HG02981 (cell line): ENCODE results near the gene REEP3.
"Not testable (repeated sequence)": the region's sequence is repeated elsewhere in the genome, so short reads cannot be mapped to it uniquely, and the experiment has no call there.

Experiments
- ATAC-seq: cut with Tn5 transposase; IDR thresholded peaks from one replicate; pipeline ENCODE4 v1.9.1; 2021; ENCODE audit warnings: mild to moderate bottlenecking, moderate library complexity; ENCODE audit not compliant: unreplicated experiment

Gene REEP3

GRCh38 chr10:63520500-63521415, at the start of gene REEP3:
REEP3 (plus strand) TSS chr10:63521401; CDS start chr10:63521546, 145 bp downstream.
- peak; percentile 70 for ATAC-seq

GRCh38 chr10:63474488-63474887, 46.7 kb upstream of the REEP3 start:
- no peak for ATAC-seq

GRCh38 chr10:63477927-63478326, 43.3 kb upstream of the REEP3 start:
- ATAC-seq, result no peak

GRCh38 chr10:63478564-63478963, 42.6 kb upstream of the REEP3 start:
- ATAC-seq, result no peak

GRCh38 chr10:63480237-63480636, 41.0 kb upstream of the REEP3 start:
- no peak for ATAC-seq

GRCh38 chr10:63481815-63482421, 39.3 kb upstream of the REEP3 start:
- ATAC-seq, result no peak

- ATAC-seq, result no peak
Measured at GRCh38 chr10:63483983-63484382, 37.2 kb upstream of the REEP3 start.

- no peak for ATAC-seq
Measured at GRCh38 chr10:63487990-63488389, 33.2 kb upstream of the REEP3 start.

GRCh38 chr10:63489838-63490237, 31.4 kb upstream of the REEP3 start:
- ATAC-seq, result no peak

GRCh38 chr10:63491588-63492316, 29.4 kb upstream of the REEP3 start:
- no peak for ATAC-seq

GRCh38 chr10:63492317-63492690, 28.9 kb upstream of the REEP3 start:
- ATAC-seq, result not testable (repeated sequence)

GRCh38 chr10:63493004-63493403, 28.2 kb upstream of the REEP3 start:
- no peak for ATAC-seq

- no peak for ATAC-seq
Measured at GRCh38 chr10:63494951-63495350, 26.2 kb upstream of the REEP3 start.

GRCh38 chr10:63496561-63496960, 24.6 kb upstream of the REEP3 start:
- no peak for ATAC-seq

GRCh38 chr10:63497321-63497720, 23.9 kb upstream of the REEP3 start:
- ATAC-seq, result no peak

GRCh38 chr10:63498665-63499064, 22.5 kb upstream of the REEP3 start:
- no peak for ATAC-seq

GRCh38 chr10:63500551-63500950, 20.6 kb upstream of the REEP3 start:
- not testable (repeated sequence) for ATAC-seq

- ATAC-seq, result no peak
Measured at GRCh38 chr10:63501954-63502353, 19.2 kb upstream of the REEP3 start.

GRCh38 chr10:63502832-63503231, 18.4 kb upstream of the REEP3 start:
- no peak for ATAC-seq

- ATAC-seq, result no peak
Measured at GRCh38 chr10:63503395-63503794, 17.8 kb upstream of the REEP3 start.

GRCh38 chr10:63504145-63504881, 16.9 kb upstream of the REEP3 start:
- no peak for ATAC-seq
